ENCODE data around the gene PEX12.
"Not testable (repeated sequence)": the region's sequence is repeated elsewhere in the genome, so short reads cannot be mapped to it uniquely, and the experiment has no call there.

PEX12 gene

GRCh38 chr17:35612924-35613521 is 34.7 kb upstream of the PEX12 start:
- H3K27ac ChIP-seq, result no peak overlapping the region
- peak; percentile 99 for TF ChIP-seq CTCF (conservative IDR thresholded peaks at IDR 0.05)

GRCh38 chr17:35610746-35611145 is 32.4 kb upstream of the PEX12 start:
- H3K27ac ChIP-seq, result not testable (repeated sequence)

- no peak for TF ChIP-seq CTCF (conservative IDR thresholded peaks at IDR 0.05)
- H3K27ac ChIP-seq, result no peak overlapping the region
Measured at GRCh38 chr17:35609831-35610230, 31.5 kb upstream of the PEX12 start.

GRCh38 chr17:35607239-35607847 is 29.0 kb upstream of the PEX12 start:
- TF ChIP-seq CTCF (conservative IDR thresholded peaks at IDR 0.05), result no peak
- peak overlapping the region; percentile 5; the same call in 1 of the 2 replicates for H3K27ac ChIP-seq

- TF ChIP-seq CTCF (conservative IDR thresholded peaks at IDR 0.05), result no peak
- no peak overlapping the region for H3K27ac ChIP-seq
Measured at GRCh38 chr17:35605678-35606077, 27.3 kb upstream of the PEX12 start.

GRCh38 chr17:35603674-35604073 is 25.3 kb upstream of the PEX12 start:
- H3K27ac ChIP-seq, result no peak overlapping the region
- TF ChIP-seq CTCF (conservative IDR thresholded peaks at IDR 0.05), result no peak

GRCh38 chr17:35597604-35598003 is 19.2 kb upstream of the PEX12 start:
- no peak overlapping the region for H3K27ac ChIP-seq
- no peak for TF ChIP-seq CTCF (conservative IDR thresholded peaks at IDR 0.05)

GRCh38 chr17:35596530-35597233 is 18.3 kb upstream of the PEX12 start:
- no peak for TF ChIP-seq CTCF (conservative IDR thresholded peaks at IDR 0.05)
- H3K27ac ChIP-seq, result no peak overlapping the region

Data from VCaP (cell line).